GM21367 (cell line): Measurements from ENCODE around the gene IFT74.

ENCODE experiments used
- ATAC-seq: cut with Tn5 transposase; IDR thresholded peaks from one replicate; pipeline ENCODE4 v1.9.1; 2021; ENCODE audit not compliant: unreplicated experiment

Gene IFT74

GRCh38 chr9:26973989-26974388 lies 17.8 kb downstream of the IFT74 start:
- no peak for ATAC-seq

DNA sequence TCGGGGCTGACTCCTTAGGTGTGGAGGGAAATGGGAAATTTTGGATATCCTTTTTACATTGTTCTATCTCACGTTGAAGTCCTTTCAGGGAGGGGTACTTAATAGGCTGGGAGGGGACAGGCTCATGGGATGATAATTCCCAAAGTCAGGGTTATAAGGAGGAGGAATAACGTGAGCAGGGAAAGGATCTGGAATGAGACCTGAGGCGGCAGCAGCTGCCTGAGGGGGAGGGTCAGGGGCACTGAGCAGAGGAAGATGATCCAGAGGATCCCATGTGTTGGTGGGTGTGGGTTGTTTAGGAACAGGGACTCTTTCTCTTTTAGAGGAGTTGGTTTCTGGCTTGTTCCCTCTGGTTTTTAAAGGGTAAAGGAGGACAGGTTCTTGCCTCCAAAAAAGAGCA lies 18.7 kb downstream of the IFT74 start:
- ATAC-seq: no peak

DNA sequence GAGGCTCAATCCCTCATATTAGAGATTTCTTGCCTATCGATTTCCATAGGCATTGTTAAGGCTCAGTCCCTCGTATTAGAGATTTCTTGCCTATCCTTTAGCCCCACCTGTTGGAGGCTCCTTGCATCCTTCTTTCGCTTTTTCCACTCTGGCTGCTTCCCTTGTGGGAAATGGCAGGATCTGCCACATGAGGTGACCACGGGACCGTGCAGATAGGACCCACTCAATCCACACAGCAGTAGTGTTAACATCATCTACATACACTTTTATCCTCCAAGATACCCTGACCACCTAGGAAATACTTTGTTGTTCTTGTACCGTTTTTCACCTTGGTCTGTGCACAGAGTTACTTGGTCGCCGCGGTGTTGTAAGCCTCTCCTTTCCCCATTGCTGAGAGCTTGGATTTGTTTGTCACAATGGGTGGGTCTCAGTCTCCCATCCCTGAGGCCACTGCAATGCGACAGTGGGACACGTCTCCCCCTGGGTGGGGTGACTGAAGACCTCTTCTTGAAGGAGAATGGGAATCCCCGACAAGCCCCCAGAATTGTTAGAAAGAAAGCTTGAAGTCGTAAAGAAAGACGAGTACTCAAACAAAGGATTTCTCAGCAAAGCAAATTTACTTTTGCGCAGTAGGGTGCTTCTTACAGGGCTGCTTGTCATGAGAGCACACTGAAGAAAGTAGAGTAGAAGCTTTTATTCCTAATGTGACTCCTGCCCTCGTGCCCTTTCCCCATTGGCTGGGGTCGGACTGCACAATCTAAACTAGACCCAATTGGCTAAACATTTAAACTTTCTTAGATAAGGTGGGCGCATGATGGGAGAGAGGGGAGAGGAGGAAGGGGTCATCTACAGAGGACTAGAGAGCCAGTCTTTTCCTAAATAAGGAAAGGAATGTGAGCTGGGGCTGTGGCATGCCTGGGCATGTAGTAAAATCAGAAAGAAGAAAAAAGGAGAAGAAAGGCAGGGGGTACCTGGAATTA lies 19.8 kb downstream of the IFT74 start:
- no peak for ATAC-seq

DNA sequence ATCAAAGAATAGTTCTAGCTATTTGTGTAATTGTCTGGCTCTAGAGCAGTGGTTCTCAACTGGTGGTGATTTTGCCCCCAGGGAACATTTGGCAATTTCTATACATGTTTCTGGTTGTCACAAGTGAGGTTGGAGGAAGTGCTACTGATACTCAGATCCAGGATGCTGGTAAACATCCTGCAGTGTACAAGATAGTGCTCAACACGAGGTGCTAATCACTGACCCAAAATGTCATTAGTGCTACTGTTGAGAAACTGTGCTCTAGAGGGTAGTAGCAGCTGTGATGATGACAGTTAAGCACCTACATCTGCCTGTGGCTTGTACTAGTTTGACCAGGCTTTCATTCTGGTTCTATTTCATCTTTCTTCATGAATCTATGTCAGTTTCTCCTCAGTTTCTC lies 27.1 kb downstream of the IFT74 start:
- no peak for ATAC-seq

- ATAC-seq: no peak
Observed at GRCh38 chr9:26995810-26996209, 39.6 kb downstream of the IFT74 start.

DNA sequence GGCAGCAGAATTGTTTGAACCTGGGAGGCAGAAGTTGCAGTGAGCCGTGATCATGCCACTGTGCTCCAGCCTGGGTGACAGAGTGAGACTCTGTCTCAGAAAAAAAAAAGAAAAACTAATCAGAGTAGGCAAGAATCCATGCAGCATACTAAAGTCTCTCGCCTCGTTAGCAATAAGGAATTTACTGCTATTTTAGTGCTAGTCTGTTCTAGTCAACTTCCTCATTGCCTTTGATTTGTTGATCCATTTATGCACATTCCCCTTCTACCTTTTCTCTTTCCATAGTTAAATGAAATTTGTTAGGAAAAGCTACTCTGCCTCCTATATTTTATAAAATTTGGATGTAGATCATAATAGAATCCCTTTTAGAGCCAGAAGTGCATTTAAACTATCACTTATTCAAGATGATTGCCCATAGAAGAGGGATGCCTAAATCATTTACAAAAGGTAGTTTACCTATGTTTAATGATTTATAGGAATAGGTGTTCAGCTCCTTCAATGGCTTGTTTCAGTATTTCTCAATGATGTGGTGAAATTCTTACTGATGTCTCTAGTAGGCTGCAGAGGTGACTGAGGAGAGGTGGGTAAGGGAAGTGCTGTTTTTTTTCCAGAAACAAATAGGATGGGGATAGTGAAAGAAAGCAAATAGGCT lies 47.3 kb downstream of the IFT74 start:
- ATAC-seq: no peak

- no peak for ATAC-seq
Observed at GRCh38 chr9:27005491-27005890, 49.3 kb downstream of the IFT74 start, which contains the start of gene LRRC19. Gene LRRC19, minus strand, starts transcription at chr9:27005672. Its CDS starts 5,978 bp downstream, at chr9:26999694.

- ATAC-seq: no peak
Observed at GRCh38 chr9:27019589-27019988, 63.4 kb downstream of the IFT74 start.

- no peak for ATAC-seq
Observed at GRCh38 chr9:27022920-27023319, 66.7 kb downstream of the IFT74 start.

GRCh38 chr9:27029186-27029585 lies 73.0 kb downstream of the IFT74 start:
- no peak for ATAC-seq

GRCh38 chr9:27033815-27034403 lies 77.7 kb downstream of the IFT74 start:
- peak; percentile 84 for ATAC-seq

- ATAC-seq: no peak
Observed at GRCh38 chr9:27037499-27037898, 81.3 kb downstream of the IFT74 start.

GRCh38 chr9:27041746-27042145 lies 85.5 kb downstream of the IFT74 start:
- ATAC-seq: no peak

GRCh38 chr9:27042476-27042875 lies 86.3 kb downstream of the IFT74 start:
- no peak for ATAC-seq

GRCh38 chr9:27043176-27043575 lies 87.0 kb downstream of the IFT74 start:
- no peak for ATAC-seq

DNA sequence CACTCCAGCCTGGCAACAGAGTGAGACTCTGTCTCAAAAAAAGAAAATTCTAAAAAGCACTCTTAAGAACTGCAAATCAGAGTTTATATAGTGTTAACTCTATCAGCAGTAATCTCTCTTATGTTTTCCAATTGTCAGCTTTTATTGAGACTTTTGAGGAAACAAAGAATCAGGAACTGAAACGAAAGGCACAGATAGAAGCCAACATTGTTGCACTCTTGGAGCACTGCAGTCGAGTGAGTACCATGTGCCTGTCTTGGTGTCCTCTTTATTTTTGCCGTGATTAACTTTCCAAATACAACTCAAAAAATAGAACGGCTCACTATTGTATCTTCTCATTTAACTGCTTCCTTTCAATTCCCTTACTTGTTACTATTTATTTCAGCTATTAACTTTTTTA lies 90.9 kb downstream of the IFT74 start:
- no peak for ATAC-seq

DNA sequence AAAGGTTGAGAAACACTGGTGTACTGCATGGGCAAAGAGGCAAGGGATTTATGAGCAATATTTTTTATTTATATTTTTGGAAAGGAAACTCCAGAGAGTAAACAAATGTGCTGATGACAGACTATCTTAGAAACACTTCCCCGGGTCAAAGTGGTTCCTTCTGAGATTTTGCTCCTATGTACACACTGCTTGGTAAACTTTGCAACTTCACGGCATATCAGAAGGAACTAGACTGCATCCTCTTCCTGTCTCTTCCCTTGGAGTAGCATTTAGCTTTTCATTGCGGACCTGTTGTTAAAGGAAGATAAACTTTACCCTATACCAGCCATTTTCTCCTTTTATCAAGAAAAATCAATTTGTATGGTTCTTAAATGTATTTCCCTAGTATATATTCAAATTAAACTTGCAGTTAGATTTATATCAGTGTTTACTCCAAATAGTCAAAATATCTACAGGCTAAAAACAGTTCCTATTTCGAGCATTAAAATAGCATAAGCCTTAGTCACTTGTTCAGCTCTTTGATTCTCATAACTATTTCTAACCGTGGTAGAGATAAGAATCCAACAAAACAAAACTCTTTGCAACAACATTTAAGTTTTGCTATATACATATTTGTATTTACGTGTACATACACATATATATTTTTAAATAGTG lies 97.3 kb downstream of the IFT74 start:
- ATAC-seq: no peak

- ATAC-seq: no peak
Observed at GRCh38 chr9:27054125-27054524, 97.9 kb downstream of the IFT74 start.

- no peak for ATAC-seq
Observed at GRCh38 chr9:27054841-27055240, 98.6 kb downstream of the IFT74 start.

DNA sequence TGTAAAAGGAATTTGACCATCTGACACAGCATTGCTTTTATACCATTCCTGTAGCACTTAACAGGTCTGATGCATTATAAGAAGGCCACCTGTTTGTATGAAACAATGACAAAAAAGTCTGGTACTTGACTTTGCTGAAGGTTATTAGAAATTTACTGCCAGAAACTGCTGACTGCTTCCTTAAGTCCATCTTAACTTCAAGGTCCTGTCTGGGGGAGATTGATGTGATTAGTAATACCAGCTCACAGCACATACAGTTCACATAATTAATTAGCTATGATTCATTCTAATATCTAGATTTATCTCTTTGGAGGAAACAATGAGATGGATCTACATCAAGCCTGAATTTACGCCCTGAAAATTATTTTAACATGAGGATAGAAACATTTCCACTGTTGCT lies 103.2 kb downstream of the IFT74 start:
- no peak for ATAC-seq

DNA sequence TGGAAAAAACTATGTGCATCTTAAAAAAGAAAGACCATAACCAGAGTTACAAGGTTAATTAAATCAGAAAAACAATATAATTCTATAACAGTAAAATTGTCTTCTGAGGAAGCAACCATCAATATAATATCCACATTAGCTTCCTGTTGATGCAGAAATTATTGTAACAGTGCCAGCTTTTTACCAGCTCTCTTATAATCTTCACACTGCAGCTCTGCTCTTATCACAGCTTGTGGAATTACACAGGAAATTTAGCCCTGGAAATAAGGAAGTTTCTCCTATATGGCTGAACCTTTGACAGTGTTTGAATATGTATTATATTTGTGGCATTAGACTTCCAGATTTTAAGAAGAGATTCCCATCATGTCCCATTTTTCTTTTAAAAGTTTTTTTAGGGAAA lies 103.7 kb downstream of the IFT74 start:
- no peak for ATAC-seq
